Measurements from ENCODE around the gene ADAMTS10. TPM values are rescaled to one million over a fixed set of nuclear protein-coding genes. Genes with fewer than 3 reads are reported as not detected.

ADAMTS10 gene
- total RNA-seq, 1 experiment from 2014 or later: 26.5 TPM

- Histone ChIP-seq H2AFZ (ENCODE audit: low read length) (no peak within 1 kb of the TSS), H3K14ac (ENCODE audit: insufficient read depth, low read length) (no peak within 1 kb of the TSS)
- H3K4me3 Mint-ChIP-seq: peak within 1 kb of the TSS in 1 of 2 experiments; percentile 65; a peak in 2 of 5 replicates
These were observed 33.3 kb downstream of the ADAMTS10 start, which contains the start of gene MYO1F for GRCh38 chr19:8577247-8577646. TSS of gene MYO1F (minus strand) at chr19:8577442. CDS start at chr19:8577309, 133 bp downstream.

More at GRCh38 chr19:8577247-8577646, 33.3 kb downstream of the ADAMTS10 start, which contains the start of gene MYO1F:
- H2BK12ac ChIP-seq (ENCODE audit: insufficient read length, low read depth, low read length): no peak within 1 kb of the TSS
- no peak for DNase-seq
- H2BK5ac ChIP-seq (ENCODE audit: insufficient read length, low read length): no peak within 1 kb of the TSS
- no peak within 1 kb of the TSS for H4K8ac ChIP-seq (replicated peaks; ENCODE audit: insufficient read length, low read depth, low read length)
- no peaks in the 10 kb centered on the region; a peak in 1 of 5 replicates for H3K9me3 Mint-ChIP-seq
- H2BK120ac ChIP-seq (ENCODE audit: low read depth, low read length, poor library complexity, severe bottlenecking): no peak within 1 kb of the TSS
- no peak within 1 kb of the TSS for H2AK5ac ChIP-seq (ENCODE audit: insufficient read length, low read length)
- H3K27me3 Mint-ChIP-seq (ENCODE audit: low read depth): peaks cover 19% of the 10 kb centered on the region
- H3K4me2 ChIP-seq (ENCODE audit: insufficient read depth, insufficient read length, low read length): no peak within 1 kb of the TSS
- peaks cover 17 to 26% of the 10 kb centered on the region in 2 experiments for H3K4me1 Mint-ChIP-seq
- H4K20me1 ChIP-seq (ENCODE audit: control insufficient read depth, insufficient read depth, insufficient read length): no peaks in the 10 kb centered on the region
- H3K56ac ChIP-seq (ENCODE audit: insufficient read length, low read depth, low read length): no peak within 1 kb of the TSS
- no peaks in the 10 kb centered on the region for H3K79me1 ChIP-seq (ENCODE audit: insufficient read depth, low read depth, low read length, poor library complexity, severe bottlenecking)
- no peaks in the 10 kb centered on the region for H3K36me3 Mint-ChIP-seq (ENCODE audit: insufficient read depth in 1 of 3, low read depth in 3 of 3)
- H3K23me2 ChIP-seq (ENCODE audit: insufficient read length, low read depth, low read length, poor library complexity, severe bottlenecking): no peaks in the 10 kb centered on the region
- no CpG with 5 or more reads among the region's 7 CpGs for WGBS (ENCODE audit: extremely low coverage, insufficient read length, low lambda C conversion rate)
- no peak within 1 kb of the TSS for H4K91ac ChIP-seq (ENCODE audit: insufficient read length, low read depth, low read length)
- no peak within 1 kb of the TSS for H2BK15ac ChIP-seq (ENCODE audit: low read depth, low read length)
- H3T11ph ChIP-seq (ENCODE audit: low read length): no peak within 1 kb of the TSS
- no peak within 1 kb of the TSS for H3K27ac ChIP-seq (ENCODE audit: insufficient read length, low read depth, low read length)
- peak within 1 kb of the TSS in 1 of 3 experiments; percentile 72; a peak in 2 of 7 replicates for H3K27ac Mint-ChIP-seq
- no peaks in the 10 kb centered on the region for H3K9me3 ChIP-seq (ENCODE audit: control insufficient read depth, low read depth, low read length)
- no peak within 1 kb of the TSS for H2BK20ac ChIP-seq (ENCODE audit: low read depth, low read length, poor library complexity, severe bottlenecking)
- H4K5ac ChIP-seq (ENCODE audit: insufficient read length, low read depth, low read length): no peak within 1 kb of the TSS
- no peak within 1 kb of the TSS for H3K23ac ChIP-seq (ENCODE audit: insufficient read length, low read depth, low read length)
- H3K4me1 ChIP-seq (ENCODE audit: insufficient read depth, low read length): no peaks in the 10 kb centered on the region; the same call in 1 of the 2 replicates
- H3K27me3 ChIP-seq (ENCODE audit: insufficient read depth, low read length): no peaks in the 10 kb centered on the region
- H3K79me2 ChIP-seq (ENCODE audit: insufficient read depth, low read length): no peaks in the 10 kb centered on the region
- TF ChIP-seq CTCF (conservative IDR thresholded peaks at IDR 0.05): no peak
- H3K18ac ChIP-seq (ENCODE audit: insufficient read length, low read depth, low read length): no peak within 1 kb of the TSS
- H3K9ac ChIP-seq (ENCODE audit: extremely low read depth, insufficient read length, low read length): no peak within 1 kb of the TSS
- H3K4ac ChIP-seq (ENCODE audit: low read depth, low read length): no peak within 1 kb of the TSS

Measured in H9 (cell line).